Measurements from ENCODE around the gene HRH1.
"Not testable (repeated sequence)": the region's sequence is repeated elsewhere in the genome, so short reads cannot be mapped to it uniquely, and the experiment has no call there.

The HRH1 gene

GRCh38 chr3:11154036-11154952, at the start of gene HRH1:
Gene HRH1, plus strand, starts transcription at chr3:11154493. Its CDS starts 104,545 bp downstream, at chr3:11259038.
- no peak for TF ChIP-seq CTCF (IDR thresholded peaks at IDR 0.05; ENCODE audit: borderline replicate concordance, control extremely low read depth, extremely low read depth, insufficient read depth, missing control alignments)
- in situ Hi-C loops (cut with MboI; ENCODE audit: low sequenced_read_pairs, unreplicated experiment), result no loop called here
- DNase-seq (ENCODE audit: low spot score), result no peak

GRCh38 chr3:11113316-11113715, 41.0 kb upstream of the HRH1 start:
- in situ Hi-C loops (cut with MboI; ENCODE audit: low sequenced_read_pairs, unreplicated experiment), result not testable (repeated sequence)

GRCh38 chr3:11115548-11115947, 38.7 kb upstream of the HRH1 start:
- no peak for TF ChIP-seq CTCF (IDR thresholded peaks at IDR 0.05; ENCODE audit: borderline replicate concordance, control extremely low read depth, extremely low read depth, insufficient read depth, missing control alignments)
- DNase-seq (ENCODE audit: low spot score), result no peak
- in situ Hi-C loops (cut with MboI; ENCODE audit: low sequenced_read_pairs, unreplicated experiment), result no loop called here

More at GRCh38 chr3:11113316-11113715, 41.0 kb upstream of the HRH1 start:
- DNase-seq (ENCODE audit: low spot score), result not testable (repeated sequence)

GRCh38 chr3:11116336-11117059, 37.8 kb upstream of the HRH1 start:
- no peak for DNase-seq (ENCODE audit: low spot score)
- in situ Hi-C loops (cut with MboI; ENCODE audit: low sequenced_read_pairs, unreplicated experiment), result no loop called here
- TF ChIP-seq CTCF (IDR thresholded peaks at IDR 0.05; ENCODE audit: borderline replicate concordance, control extremely low read depth, extremely low read depth, insufficient read depth, missing control alignments), result no peak

GRCh38 chr3:11117591-11117990, 36.7 kb upstream of the HRH1 start:
- in situ Hi-C loops (cut with MboI; ENCODE audit: low sequenced_read_pairs, unreplicated experiment), result no loop called here
- no peak for DNase-seq (ENCODE audit: low spot score)
- no peak for TF ChIP-seq CTCF (IDR thresholded peaks at IDR 0.05; ENCODE audit: borderline replicate concordance, control extremely low read depth, extremely low read depth, insufficient read depth, missing control alignments)

GRCh38 chr3:11118181-11118682, 36.1 kb upstream of the HRH1 start:
- no peak for TF ChIP-seq CTCF (IDR thresholded peaks at IDR 0.05; ENCODE audit: borderline replicate concordance, control extremely low read depth, extremely low read depth, insufficient read depth, missing control alignments)
- in situ Hi-C loops (cut with MboI; ENCODE audit: low sequenced_read_pairs, unreplicated experiment), result no loop called here
- DNase-seq (ENCODE audit: low spot score), result no peak

Measured in GM13976 (cell line).